CD4-positive, alpha-beta T cell treated with Interleukin-12 subunit alpha and Interleukin-12 subunit beta, for 1 hour (primary cell): ENCODE data around the gene KRT15.
"Not testable (repeated sequence)": the region's sequence is repeated elsewhere in the genome, so short reads cannot be mapped to it uniquely, and the experiment has no call there.

Experiments
- DNase-seq: peaks from one replicate; pipeline ENCODE4 v3.0.0-alpha.2; 2020

The KRT15 gene

DNA sequence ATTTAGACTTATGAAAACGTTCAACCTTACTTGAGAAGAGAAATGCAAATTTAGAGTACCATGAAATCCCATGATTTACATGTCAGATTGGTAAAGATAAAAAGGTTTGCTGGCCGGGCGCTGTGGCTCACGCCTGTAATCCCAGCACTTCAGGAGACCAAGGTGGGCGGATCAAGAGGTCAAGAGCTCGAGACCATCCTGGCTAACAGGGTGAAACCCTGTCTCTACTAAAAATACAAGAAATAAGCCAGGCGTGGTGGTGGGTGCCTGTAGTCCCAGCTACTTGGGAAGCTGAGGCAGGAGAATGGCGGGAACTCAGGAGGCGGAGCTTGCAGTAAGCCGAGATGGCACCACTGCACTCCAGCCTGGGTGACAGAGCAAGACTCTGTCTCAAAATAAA, 24.1 kb upstream of the KRT15 start:
- DNase-seq = not testable (repeated sequence)

- no peak for DNase-seq
Observed at GRCh38 chr17:41542357-41542756, 23.7 kb upstream of the KRT15 start.

- DNase-seq = no peak
Observed at GRCh38 chr17:41540921-41541625, 22.4 kb upstream of the KRT15 start.

DNA sequence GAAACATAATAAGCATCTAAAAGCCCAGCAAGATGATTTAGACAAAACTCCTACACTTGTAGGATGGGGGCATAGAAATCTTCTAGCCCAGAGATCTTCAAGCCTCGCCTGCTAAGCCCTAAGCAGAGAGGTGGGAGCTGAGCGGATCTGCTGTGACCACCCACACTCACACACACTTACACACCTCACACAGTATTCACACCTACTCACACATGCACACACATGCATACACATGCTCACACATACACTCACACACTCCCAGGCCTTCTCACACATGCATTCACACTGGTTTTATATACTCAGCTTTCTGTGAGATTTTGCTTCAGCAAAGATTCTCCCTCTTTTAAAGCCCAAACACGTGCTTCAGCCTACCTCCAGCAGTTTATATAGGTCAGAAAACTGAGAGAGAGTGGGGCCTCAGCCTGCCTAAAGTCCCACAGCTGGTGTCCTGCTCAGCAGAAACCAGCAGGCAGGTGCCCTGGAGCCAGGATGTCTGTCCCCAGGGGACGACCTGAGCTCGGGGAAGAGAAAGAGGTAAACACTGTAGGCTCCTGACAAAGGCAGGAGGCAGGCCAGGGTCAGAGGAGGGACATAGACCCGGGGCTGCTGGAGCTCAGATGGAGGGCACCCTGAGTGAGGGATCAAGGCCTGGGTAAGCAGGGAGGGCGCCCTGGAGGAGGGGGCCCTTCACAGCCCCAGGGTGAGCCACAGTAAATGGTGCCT, 21.4 kb upstream of the KRT15 start:
- no peak for DNase-seq

GRCh38 chr17:41539071-41539492, 20.4 kb upstream of the KRT15 start:
- DNase-seq = no peak

GRCh38 chr17:41538565-41538991, 19.9 kb upstream of the KRT15 start:
- DNase-seq = no peak

- DNase-seq = no peak
Observed at GRCh38 chr17:41537990-41538389, 19.3 kb upstream of the KRT15 start.

DNA sequence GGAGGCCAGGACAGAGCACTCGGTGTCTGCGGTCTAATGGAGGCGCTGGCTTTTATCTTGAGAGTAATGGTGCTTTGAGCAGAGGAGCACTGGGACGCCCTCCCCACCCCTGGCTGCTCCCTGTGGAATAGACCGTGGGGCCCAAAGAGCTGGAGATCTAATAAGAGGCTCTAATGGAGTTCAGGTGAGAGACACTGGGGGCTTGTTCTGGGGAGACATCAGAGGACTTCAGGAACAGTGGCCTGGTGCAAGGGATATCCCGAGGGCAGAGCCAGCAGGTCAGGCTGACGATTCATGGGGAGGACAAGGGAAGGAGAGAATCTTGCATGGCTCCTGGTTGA, 18.9 kb upstream of the KRT15 start:
- no peak for DNase-seq

GRCh38 chr17:41536741-41537613, 18.3 kb upstream of the KRT15 start:
- DNase-seq = no peak

DNA sequence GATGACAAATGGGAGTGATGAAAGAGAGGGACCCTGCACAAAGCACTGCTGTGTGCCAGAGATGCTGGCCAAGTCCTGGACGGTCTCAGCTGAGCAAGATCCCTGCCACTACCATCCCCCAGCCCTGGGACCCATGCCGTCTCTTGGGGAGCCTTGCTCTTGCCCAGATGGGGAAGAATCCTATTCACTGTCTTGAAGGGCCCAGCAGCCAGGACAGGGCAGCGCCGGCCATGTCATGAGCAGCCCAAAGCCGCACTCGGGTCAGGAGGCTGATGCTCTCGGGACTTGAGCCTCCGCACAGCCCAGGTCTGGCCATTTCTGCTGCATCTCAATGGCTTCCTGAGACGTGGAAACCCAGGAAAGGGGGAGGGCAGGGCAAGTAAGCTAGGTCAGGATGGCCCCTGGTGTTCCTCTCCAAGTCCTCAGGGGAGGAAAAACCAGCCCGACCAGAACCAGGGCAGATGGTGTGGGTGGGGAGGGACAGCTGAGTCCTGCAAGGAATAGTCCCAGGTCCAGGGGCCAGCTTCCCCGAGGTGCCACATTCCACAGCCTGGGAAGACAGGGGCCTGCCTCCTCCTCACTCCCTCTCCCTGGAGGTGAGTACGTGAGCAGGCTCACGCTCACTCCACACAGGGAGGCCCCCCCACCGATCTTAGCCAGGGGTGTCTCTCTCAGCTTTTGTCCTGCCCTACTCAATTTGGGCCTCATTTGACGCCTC, 17.2 kb upstream of the KRT15 start:
- DNase-seq = no peak

DNA sequence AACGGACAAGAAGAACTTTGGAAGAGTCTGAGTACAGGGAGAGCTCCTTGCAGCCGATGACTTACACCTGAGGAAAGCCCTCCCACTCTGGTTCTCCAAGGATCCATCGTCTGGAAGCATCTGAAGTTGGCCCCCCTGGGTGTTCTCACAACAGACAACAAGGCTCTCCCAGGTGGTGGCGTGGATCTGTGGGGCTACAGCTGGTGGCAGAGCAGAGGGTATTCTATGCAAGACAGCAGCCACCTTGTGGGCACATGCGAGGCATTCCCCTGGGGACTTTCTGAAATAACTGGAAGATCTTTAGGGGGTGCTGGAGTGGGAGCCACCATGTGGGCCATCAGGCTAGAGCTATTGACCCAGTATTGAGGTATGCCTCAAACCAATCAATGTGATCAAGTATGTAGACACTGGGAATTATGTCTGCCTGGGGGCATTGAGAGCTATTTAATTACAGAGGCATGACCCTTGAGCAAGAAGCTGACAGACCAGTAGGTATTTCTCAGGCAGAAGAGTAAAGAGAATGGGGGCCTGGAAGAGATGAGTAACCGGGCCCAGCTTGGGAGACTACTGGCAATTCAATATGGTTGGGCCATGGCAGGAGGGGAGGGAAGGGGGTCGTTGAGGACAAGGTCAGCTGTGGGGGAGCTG, 16.3 kb upstream of the KRT15 start:
- no peak for DNase-seq

DNA sequence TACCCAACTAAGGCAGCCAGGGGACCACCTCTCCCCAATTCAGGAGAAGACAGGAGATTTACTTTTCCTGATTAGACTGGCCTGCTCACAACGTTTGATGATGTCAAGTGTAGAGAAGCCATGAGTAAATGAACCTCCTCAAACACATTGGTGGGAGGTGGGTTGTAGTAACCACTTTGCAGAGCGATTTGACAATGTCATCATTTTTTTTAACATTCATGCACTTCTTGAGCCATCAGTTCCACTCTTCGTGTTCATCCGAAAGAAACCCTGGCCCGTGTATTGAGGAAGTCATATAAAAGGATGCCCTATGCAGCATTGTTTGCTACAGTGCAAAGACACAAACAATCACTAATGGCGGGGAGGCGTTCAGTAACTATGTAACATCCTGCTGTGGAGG, 14.9 kb upstream of the KRT15 start:
- DNase-seq = no peak

- no peak for DNase-seq
Observed at GRCh38 chr17:41532947-41533570, 14.4 kb upstream of the KRT15 start.

- DNase-seq = no peak
Observed at GRCh38 chr17:41531993-41532392, 13.3 kb upstream of the KRT15 start.

DNA sequence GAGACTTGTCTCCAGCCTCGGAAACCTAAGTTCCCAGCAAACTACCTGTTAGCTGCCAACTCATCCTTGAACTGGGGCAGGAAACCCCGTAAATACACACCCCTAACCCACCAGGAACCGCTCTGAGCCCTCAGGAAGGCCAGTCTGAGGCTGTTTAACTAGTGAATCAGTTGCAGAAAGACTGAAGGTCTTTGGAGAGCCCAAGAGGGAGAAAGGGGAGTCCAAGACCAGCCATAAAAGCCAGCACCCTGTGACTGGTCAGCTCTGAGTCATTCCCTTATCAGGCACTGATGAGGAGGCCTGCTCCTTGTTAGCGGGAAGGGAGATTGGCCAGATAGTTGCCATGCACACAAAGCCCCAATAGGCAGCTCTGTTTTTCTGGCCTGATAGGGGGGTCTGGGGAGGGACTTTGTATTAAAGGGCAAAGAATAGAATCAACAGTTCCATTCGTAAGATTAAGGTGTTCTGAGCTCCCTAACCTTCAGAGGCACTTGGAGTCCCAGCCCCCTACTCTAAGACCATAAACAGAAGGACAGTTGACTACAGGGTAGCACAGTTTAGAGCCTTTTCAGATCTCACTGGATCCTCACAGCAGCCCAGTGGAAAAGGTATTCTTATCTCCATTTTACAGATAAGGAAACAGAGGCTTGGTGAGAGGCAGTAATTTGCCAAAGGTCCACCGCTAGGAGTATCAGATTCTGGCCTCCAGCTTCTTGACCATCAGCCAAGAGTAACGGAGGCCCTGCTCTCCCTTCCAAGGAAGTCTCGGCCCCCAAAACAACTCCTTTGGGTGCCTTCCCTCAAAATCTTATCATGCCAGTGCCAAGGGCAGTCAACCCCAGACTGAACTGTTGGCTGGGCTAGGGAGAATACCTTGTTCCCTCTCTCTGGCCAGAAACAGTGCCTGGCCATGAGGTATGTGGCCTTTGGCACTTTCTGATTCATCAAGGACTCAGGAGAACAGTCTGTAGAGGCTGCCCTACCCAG, 11.7 kb upstream of the KRT15 start:
- no peak for DNase-seq

- no peak for DNase-seq
Observed at GRCh38 chr17:41529491-41529915, 10.8 kb upstream of the KRT15 start.

GRCh38 chr17:41528959-41529353, 10.3 kb upstream of the KRT15 start:
- no peak for DNase-seq

GRCh38 chr17:41527063-41528023, 8.7 kb upstream of the KRT15 start:
- no peak for DNase-seq

DNA sequence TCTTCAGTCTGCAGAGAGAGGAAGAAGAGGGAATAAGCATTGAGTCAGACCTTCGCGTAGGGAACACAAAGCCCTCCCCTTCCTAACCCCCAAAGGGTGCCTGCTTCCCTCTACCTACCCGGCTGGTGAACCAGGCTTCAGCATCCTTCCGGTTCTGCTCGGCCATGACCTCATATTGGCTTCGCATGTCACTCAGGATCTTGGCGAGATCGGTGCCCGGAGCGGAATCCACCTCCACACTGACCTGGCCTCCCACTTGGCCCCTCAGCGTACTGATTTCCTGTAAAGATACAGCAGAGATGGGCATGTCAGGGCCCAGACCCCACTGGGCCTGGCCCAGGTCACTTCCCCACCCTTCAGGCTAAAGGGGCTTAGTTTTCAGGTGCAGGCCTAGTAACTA, 5.6 kb upstream of the KRT15 start:
- no peak for DNase-seq
